HEK293T (cell line): Measurements from ENCODE around the gene EFNB2.

Source experiments
- ARNT ChIP-seq: fragments of 450-650 bp; IDR thresholded peaks from 2 replicates; pipeline ENCODE4 v1.6.1; 2017; ENCODE audit warnings: mild to moderate bottlenecking
- FOXM1 ChIP-seq: fragments of 450-650 bp; IDR thresholded peaks from 2 replicates; pipeline ENCODE4 v1.6.1; 2017; ENCODE audit warnings: mild to moderate bottlenecking, borderline replicate concordance
- LEF1 ChIP-seq: fragments of 450-650 bp; IDR thresholded peaks from 2 replicates; pipeline ENCODE4 v1.6.1; 2017; ENCODE audit warnings: mild to moderate bottlenecking, borderline replicate concordance
- SUZ12 ChIP-seq: fragments of 450-650 bp; IDR thresholded peaks from 2 replicates; pipeline ENCODE4 v1.6.1; 2016; ENCODE audit warnings: mild to moderate bottlenecking
- ZNF384 ChIP-seq: fragments of 450-650 bp; IDR thresholded peaks from 2 replicates; pipeline ENCODE4 v1.6.1; 2016
- TF ChIP-seq, protein P1 (sequence below): fragments of 450-650 bp; IDR thresholded peaks from 2 replicates; pipeline ENCODE4 v1.6.1; 2016

DNA sequence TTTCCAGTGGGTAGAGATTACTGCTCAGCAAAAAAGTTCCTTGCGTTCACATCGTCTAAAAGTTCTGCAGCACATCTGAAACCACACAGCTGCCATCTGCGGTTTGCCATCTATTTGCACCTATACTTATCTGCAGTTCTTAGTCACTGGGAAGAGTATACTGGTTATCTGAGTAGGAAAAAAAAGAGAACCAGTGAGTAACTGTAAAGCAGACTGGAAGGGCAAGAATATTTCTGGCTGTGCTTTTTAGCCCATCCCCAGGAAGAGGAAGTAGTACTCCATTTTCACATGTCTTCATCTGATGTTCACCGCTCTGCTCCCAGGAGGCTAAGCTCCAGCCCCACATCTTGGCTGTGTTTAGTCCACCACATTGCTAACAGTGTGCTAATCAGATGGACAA, 35.6 kb downstream of the EFNB2 start:
- no peak for TF ChIP-seq SUZ12
- no peak for TF ChIP-seq FOXM1
- TF ChIP-seq, protein P1, sequence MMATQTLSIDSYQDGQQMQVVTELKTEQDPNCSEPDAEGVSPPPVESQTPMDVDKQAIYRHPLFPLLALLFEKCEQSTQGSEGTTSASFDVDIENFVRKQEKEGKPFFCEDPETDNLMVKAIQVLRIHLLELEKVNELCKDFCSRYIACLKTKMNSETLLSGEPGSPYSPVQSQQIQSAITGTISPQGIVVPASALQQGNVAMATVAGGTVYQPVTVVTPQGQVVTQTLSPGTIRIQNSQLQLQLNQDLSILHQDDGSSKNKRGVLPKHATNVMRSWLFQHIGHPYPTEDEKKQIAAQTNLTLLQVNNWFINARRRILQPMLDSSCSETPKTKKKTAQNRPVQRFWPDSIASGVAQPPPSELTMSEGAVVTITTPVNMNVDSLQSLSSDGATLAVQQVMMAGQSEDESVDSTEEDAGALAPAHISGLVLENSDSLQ, result no peak
- no peak for TF ChIP-seq ARNT
- TF ChIP-seq LEF1, result no peak
- no peak for TF ChIP-seq ZNF384
